KMS-11 (cell line): Measurements from ENCODE around the gene ABI3BP.
A peak's percentile ranks its signal among the peaks of the same experiment; 100 is the strongest.

ENCODE experiments used
- H2AFZ ChIP-seq: fragments of 200-600 bp; sonication (generic); 2 replicates; pipeline ENCODE4 v1.6.1; 2016; ENCODE audit warnings: antibody characterized with exemption, mixed run types, low read depth
- H3K27ac ChIP-seq: fragments of 200-600 bp; sonication (generic); 2 replicates; pipeline ENCODE4 v1.6.1; 2016; ENCODE audit warnings: mild to moderate bottlenecking, mixed run types
- H3K27me3 ChIP-seq: fragments of 200-600 bp; sonication (generic); 2 replicates; pipeline ENCODE4 v1.6.1; 2017; ENCODE audit warnings: mild to moderate bottlenecking, low read depth, mixed run types, moderate library complexity; ENCODE audit not compliant: insufficient read depth
- H3K36me3 ChIP-seq: fragments of 200-600 bp; sonication (generic); 2 replicates; pipeline ENCODE4 v1.6.1; 2017; ENCODE audit warnings: mild to moderate bottlenecking, mixed run types; ENCODE audit not compliant: insufficient read depth
- H3K4me1 ChIP-seq: fragments of 200-600 bp; sonication (generic); 2 replicates; pipeline ENCODE4 v1.6.1; 2016; ENCODE audit warnings: mild to moderate bottlenecking, low read depth, mixed run types; ENCODE audit not compliant: poor library complexity, severe bottlenecking
- H3K4me2 ChIP-seq: fragments of 200-600 bp; sonication (generic); 2 replicates; pipeline ENCODE4 v1.7.0; 2016; ENCODE audit warnings: mild to moderate bottlenecking, mixed run types
- H3K4me3 ChIP-seq: fragments of 200-600 bp; sonication (generic); IDR thresholded peaks from 2 replicates; pipeline ENCODE4 v1.6.1; 2017; ENCODE audit warnings: low read depth, low read length, mixed read lengths; ENCODE audit not compliant: insufficient read depth
- H3K79me2 ChIP-seq: fragments of 200-600 bp; sonication (generic); 2 replicates; pipeline ENCODE4 v1.6.1; 2016; ENCODE audit warnings: low read depth, mixed run types; ENCODE audit not compliant: insufficient read depth
- H3K9ac ChIP-seq: fragments of 200-600 bp; sonication (generic); 2 replicates; pipeline ENCODE4 v1.6.1; 2016; ENCODE audit warnings: mild to moderate bottlenecking, mixed run types
- H4K20me1 ChIP-seq: fragments of 200-600 bp; sonication (generic); 2 replicates; pipeline ENCODE4 v1.6.1; 2016; ENCODE audit warnings: mild to moderate bottlenecking, mixed run types; ENCODE audit not compliant: insufficient read depth
- TF ChIP-seq, protein P1 (sequence below): fragments of 200-600 bp; sonication (generic); conservative IDR thresholded peaks from 2 replicates; pipeline ENCODE4 v1.6.1; 2017; ENCODE audit warnings: low read depth, mild to moderate bottlenecking, antibody characterized with exemption, low read length, moderate library complexity, mixed read lengths

ABI3BP gene

DNA sequence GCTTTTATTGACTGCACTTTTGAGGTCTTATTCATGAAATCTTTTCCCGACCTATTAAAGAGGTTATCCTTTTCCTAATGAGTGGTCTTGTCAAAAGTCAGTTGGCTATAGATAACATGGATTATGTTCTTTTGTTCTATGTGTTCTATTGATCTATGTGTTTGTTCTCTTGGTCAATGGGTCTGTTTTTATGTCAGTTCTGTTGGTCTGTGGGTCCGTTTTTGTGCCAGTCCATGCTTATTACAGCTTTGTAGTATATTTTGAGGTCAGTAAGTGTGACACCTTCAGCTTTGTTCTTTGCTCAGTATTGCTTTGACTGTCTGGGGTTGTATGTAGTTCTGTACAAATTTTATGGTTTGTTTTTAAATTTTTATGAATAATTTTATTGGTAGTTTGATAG lies 276.2 kb downstream of the ABI3BP start:
- H4K20me1 ChIP-seq: peaks cover 20% of the 10 kb centered on the region
- H3K27me3 ChIP-seq: no peaks in the 10 kb centered on the region
- H2AFZ ChIP-seq: no peak overlapping the region
- TF ChIP-seq, protein P1, sequence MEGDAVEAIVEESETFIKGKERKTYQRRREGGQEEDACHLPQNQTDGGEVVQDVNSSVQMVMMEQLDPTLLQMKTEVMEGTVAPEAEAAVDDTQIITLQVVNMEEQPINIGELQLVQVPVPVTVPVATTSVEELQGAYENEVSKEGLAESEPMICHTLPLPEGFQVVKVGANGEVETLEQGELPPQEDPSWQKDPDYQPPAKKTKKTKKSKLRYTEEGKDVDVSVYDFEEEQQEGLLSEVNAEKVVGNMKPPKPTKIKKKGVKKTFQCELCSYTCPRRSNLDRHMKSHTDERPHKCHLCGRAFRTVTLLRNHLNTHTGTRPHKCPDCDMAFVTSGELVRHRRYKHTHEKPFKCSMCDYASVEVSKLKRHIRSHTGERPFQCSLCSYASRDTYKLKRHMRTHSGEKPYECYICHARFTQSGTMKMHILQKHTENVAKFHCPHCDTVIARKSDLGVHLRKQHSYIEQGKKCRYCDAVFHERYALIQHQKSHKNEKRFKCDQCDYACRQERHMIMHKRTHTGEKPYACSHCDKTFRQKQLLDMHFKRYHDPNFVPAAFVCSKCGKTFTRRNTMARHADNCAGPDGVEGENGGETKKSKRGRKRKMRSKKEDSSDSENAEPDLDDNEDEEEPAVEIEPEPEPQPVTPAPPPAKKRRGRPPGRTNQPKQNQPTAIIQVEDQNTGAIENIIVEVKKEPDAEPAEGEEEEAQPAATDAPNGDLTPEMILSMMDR: no peak
- H3K36me3 ChIP-seq: peaks cover 7% of the 10 kb centered on the region; the same call in 1 of the 2 replicates
- H3K4me2 ChIP-seq: no peak overlapping the region
- H3K4me3 ChIP-seq: no peak overlapping the region
- H3K27ac ChIP-seq: no peak overlapping the region
- H3K4me1 ChIP-seq: peaks cover 7% of the 10 kb centered on the region
- no peak overlapping the region for H3K9ac ChIP-seq
- H3K79me2 ChIP-seq: peaks cover 74% of the 10 kb centered on the region

DNA sequence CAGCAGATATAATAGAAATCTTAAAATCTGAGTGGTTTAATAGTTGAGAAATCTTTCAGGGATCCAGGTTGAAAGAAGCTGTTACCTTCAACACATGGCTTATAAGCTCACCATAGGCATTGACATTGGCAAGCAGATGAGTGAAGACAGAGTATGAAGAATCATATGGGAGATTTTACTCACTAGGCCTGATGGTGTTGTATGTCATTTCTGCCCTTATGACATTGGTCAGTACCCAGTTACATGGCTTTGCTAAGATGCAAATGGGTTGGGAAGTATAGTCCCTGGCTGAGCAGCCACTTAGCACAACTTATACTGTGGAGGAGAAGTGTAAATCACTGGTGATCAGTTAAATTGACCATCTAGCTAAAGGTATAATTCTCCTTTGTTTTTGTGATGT lies 278.0 kb downstream of the ABI3BP start:
- Histone ChIP-seq H3K4me1 (peaks cover 21% of the 10 kb centered on the region), H3K79me2 (peaks cover 92% of the 10 kb centered on the region), H3K27ac (no peak overlapping the region), H3K27me3 (no peaks in the 10 kb centered on the region), H3K36me3 (peaks cover 6% of the 10 kb centered on the region; the same call in 1 of the 2 replicates), H2AFZ (no peak overlapping the region), H3K4me2 (no peak overlapping the region), H4K20me1 (peaks cover 20% of the 10 kb centered on the region), H3K9ac (no peak overlapping the region), H3K4me3 (no peak overlapping the region)
- TF ChIP-seq, protein P1: no peak

DNA sequence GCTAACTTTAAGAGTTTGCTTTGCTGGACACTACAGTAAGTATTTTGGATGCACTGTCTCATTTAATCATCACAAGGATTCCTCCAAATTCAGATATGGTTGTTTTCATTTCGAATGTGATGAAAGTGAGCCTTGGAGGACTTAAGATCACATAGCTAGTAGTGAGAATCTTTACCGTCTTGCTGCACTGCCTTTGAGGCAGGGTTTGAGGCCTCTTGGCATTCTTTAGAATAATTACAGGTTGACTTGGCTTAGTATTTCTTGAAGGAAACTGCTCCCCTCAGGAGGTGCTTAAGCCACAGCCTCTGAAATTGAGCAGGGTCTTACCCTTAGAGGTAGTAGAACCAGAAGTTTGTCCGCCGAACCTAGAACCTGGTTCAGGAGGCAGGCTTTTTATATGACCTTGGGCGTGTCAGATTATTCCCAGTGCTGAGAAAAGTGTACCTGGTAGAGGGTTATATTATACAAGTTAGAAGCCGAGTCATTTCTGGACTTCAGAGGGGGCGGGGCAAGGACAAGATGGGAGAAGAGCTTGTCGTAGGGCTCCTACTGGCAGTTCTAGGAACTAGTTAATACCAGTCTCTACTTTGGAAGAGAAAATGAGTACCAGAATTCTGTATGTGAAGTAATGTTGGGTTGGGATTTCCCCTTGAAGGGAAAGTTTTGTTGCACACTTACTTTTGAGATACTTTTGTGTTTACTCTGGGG lies 282.8 kb downstream of the ABI3BP start:
- TF ChIP-seq, protein P1: 0 out of 2 replicates have a peak, but pooled peaks have one; percentile 18
- no peaks in the 10 kb centered on the region for H3K27me3 ChIP-seq
- H4K20me1 ChIP-seq: no peaks in the 10 kb centered on the region
- H3K27ac ChIP-seq: peak overlapping the region; percentile 65
- H3K4me1 ChIP-seq: peaks cover 27% of the 10 kb centered on the region
- peak overlapping the region; percentile 33; the same call in 1 of the 2 replicates for H2AFZ ChIP-seq
- peak overlapping the region; percentile 66; the same call in 1 of the 2 replicates for H3K9ac ChIP-seq
- peaks cover 53% of the 10 kb centered on the region for H3K79me2 ChIP-seq
- H3K36me3 ChIP-seq: no peaks in the 10 kb centered on the region; the same call in 1 of the 2 replicates
- H3K4me2 ChIP-seq: peak overlapping the region; percentile 90
- H3K4me3 ChIP-seq: peak overlapping the region; percentile 70

DNA sequence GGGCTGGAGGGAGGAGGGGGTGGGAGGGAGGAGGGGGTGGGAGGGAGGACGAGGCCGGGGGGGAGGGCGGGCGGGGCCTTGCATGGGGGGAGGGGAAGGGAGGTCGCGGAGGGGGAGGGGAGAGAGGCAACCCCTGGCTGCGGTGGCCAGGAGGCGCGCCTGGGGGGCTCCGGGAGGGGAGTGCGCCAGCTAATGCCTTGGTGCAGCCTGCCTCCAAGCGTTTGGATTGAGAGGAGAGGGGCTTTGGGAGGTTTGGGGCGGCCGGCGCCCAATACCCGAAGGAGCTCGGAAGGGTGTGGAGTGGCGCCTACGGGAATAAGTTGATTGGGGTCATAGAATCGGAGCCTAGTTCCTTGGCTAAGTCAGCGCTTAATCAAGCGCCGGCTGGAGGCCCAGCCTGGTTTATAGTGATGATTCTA lies 283.4 kb downstream of the ABI3BP start:
- H3K36me3 ChIP-seq: no peaks in the 10 kb centered on the region; the same call in 1 of the 2 replicates
- H3K27ac ChIP-seq: peak overlapping the region; percentile 92
- no peaks in the 10 kb centered on the region for H4K20me1 ChIP-seq
- H3K4me3 ChIP-seq: no peak overlapping the region
- H3K4me2 ChIP-seq: peak overlapping the region; percentile 90
- TF ChIP-seq, protein P1: no peak
- H3K4me1 ChIP-seq: peaks cover 27% of the 10 kb centered on the region
- H3K9ac ChIP-seq: peak overlapping the region; percentile 92
- H3K79me2 ChIP-seq: peaks cover 48% of the 10 kb centered on the region
- peak overlapping the region; percentile 71; the same call in 1 of the 2 replicates for H2AFZ ChIP-seq
- H3K27me3 ChIP-seq: no peaks in the 10 kb centered on the region
